Activated CD8-positive, alpha-beta memory T cell treated with anti-CD3 and anti-CD28 coated beads, Interleukin-2, amount 50 U/mL, for 1 hour (primary cell): ENCODE data around the gene ADGRV1.

Experiments
- DNase-seq: peaks from one replicate; pipeline ENCODE4 v3.0.0-alpha.2; 2020; ENCODE audit errors: extremely low read depth

The ADGRV1 gene

GRCh38 chr5:91104062-91104448 is 545.5 kb downstream of the ADGRV1 start:
- DNase-seq = no peak

DNA sequence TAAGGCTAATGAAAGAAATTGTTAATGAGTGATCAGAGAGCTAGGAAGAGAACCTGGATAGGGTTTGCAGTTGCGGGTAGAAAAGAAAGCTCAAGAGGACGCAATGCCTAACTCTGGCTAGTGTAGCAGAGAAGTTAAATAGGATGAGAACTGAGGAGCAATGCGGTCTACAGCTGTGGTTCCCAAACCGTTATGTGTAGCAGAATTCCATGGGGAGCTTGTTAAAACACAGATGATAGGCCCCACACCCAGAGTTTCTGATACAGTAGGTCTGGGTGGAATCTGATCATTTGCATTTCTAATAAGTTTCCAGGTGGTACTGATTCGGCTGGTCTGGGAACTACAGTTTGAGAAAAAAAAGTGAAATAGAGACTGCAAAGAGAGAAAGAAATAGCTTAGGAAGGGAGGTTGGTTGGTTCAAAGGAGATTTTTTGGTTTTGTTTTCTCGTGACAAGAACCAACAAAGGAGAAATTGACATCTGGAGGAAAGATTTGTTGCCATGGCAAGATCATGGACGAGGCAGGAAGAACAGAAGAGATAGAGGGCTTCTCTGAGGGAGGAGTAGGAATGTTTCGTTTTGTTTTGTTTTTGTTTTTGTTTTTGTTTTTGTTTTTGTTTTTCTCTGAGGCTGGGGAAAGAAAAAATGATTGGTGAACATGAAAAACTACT is 548.4 kb downstream of the ADGRV1 start:
- no peak for DNase-seq

DNA sequence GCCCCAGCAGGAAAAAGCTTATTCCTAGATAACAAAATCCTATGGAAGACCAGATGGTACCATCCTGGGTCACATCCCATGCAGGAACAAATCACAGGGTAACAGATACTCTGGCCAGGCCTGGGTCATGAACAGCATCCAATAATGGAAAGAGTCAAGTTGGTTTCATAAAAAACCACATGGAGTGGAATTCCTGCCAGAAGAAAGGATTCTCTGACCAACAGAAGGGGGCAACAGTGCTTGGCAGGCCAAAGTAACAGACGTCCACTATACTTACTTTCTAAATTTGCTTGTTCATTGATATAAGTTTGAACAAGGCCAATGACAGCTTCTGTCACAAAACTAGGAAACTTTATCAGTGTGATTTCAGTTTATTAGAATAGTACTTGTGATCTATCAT is 551.0 kb downstream of the ADGRV1 start:
- DNase-seq = no peak

DNA sequence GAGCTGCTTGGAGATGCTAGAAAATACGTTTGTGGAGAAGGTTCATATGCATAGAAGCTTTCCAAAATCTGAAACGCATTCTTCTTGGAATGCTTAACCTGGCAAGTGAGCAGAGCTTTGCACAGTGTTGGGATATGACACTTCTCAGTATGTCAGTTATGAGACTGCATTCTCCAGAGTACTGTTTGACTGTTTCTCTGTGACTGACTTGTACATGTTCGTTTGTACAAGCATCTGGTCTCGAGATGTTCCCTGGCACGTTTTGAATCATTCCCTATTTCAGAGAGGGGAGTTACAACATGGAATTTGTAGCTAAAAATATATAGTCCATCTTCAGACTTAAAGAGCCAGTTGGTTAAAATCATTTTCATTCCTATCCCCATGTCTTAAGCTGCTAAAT is 552.1 kb downstream of the ADGRV1 start:
- no peak for DNase-seq

DNA sequence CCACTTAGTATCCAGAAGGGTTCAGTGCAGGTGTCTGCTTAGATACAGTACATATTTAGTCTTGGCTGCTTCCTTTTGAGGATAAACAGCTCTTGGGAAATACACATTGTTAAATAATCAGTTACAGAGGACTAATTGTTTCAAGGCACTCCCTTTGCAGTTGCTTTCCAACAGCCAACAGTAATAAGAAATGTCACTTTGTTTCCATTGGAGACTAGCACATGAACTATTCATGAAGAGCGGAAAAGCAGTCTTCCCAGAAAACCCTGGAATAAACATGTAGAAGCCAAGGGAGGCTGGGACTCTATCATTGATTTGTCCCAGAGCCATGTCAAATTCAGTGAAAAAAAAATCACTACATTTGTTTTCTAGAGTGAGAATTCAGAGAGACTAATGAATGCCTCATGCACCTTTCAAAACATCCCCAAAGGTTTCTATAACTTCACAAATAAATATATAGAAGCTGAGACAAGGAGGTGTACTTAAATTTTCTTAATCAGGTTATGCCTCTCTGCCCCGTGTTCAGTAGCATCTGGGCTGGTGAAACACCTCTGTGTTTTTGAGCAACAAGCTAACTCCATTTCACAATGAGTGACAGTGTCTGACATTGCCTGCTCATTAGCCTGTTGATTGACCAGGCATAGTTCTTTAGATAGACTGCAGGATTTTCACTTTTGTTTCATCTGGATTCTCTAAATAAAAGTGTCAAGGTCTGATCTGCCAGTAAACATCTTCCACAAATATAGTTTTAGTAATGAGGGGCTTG is 553.1 kb downstream of the ADGRV1 start:
- DNase-seq = no peak

DNA sequence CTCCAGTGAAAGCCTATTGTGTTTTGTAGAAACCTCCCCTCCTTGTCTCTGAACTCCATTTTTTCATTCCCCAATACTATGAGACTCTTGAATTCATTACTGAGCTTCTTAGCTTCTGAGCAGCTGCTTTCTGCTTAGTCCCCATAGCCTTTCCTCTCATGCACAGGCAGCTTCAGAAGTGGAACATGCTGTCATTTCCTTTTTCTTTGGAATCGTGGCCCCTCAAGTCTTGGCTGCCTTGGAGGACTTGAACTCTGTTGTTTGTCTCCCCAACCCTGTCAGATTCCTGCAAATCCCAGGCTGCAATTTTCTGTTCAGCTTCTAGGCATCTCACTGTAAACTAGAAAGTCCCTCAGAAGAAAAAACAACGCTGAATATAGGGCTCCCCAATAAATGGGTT is 556.1 kb downstream of the ADGRV1 start:
- DNase-seq = no peak

- no peak for DNase-seq
Measured at GRCh38 chr5:91118354-91118753, 559.8 kb downstream of the ADGRV1 start.

GRCh38 chr5:91118796-91119195 is 560.2 kb downstream of the ADGRV1 start:
- no peak for DNase-seq

DNA sequence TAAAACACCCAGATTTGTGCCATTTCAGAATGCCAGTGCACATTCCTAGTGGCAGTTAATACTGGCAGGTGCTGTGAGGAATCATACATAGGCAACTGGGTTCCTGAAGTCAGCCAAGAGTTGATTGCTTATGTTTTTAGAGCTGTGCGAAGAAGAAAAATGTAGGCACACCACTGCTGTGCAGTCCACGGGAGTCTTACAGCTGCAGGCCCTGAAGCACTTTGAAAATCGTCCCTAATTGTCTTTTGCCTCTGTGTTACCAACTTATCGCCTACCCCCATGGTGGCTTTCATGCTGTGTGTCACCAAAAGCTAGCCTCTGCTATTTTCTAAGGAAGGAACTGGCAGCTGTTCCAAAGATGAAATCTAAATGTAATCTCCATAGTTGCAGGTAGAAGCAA is 560.6 kb downstream of the ADGRV1 start:
- DNase-seq = no peak

DNA sequence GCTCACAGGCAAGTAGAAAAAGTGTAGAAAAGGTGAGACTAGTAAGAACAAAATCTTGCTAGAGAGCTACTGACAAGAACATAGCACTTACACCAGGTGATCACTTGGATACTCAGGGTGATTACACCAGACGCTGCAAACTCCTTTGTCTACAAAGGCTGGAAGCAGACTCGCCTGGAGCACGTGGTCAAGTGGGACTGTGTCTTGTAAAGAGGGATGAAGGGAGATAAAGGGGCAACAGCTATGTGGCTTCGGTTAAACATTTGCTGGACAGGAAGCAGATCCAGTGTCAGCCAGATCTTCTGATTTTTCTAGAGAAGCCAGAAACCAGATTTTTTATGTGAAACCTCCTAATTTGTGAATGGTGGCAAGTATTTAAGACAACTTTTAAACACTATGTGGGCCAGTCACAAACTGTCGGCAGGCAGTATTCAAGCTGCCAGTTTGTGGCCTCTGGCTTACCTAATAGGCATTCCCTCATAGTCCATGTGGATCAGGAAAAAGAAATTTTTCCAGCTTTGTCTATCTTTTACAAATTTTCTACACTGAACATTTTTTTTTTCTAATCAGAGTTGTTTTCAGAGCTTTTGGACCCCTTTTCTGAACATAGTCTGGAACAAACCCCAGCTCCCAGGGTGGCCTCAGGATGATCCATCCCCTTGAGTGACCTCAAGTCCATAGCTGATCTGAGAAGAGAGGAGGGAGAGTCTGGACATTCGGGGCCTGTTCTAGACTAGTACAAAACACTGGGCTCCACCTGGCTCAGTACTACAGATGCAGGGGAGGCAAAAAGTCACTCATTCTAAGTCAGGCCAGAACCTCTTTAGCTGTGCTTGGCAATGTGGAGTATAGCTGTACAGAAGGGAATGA is 561.6 kb downstream of the ADGRV1 start:
- no peak for DNase-seq

- DNase-seq = no peak
Measured at GRCh38 chr5:91121347-91121993, 562.9 kb downstream of the ADGRV1 start.

DNA sequence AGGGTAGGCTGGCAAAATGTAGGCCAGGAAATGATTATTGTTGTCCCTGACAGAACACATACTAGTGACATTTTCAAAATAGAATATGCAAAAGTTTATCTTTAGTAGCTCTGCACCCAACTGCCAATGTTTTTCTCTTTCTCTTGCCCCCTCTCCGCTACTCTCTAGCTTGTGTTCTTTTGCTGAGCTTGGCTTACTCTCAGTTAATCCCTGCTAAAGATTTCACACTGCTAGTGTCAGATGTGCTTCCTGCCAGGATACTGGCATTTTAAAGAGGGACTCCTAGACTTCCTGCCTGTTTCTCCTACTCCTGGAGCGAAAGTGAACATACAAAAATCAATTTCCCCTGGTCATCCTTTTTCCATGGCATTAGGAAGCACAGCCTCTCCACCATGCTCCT is 564.1 kb downstream of the ADGRV1 start:
- no peak for DNase-seq

DNA sequence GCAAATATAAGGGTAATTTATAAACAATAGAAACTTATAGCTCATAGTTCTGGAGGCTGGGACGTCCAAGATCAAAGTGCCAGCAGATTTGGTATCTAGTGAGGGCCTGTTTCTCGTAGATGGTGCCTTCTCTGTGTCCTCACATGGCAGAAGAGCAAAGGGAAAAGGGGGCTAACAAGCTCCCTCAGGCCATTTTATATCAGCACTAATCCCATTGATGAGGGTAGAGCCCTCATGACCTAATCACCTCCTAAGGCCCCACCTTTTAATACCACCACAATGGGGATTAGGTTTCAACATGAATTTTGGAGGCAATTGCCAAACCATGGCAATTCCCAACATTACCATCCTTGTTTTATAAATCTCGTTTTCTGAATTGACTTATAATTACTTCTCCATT is 564.7 kb downstream of the ADGRV1 start:
- DNase-seq = no peak

DNA sequence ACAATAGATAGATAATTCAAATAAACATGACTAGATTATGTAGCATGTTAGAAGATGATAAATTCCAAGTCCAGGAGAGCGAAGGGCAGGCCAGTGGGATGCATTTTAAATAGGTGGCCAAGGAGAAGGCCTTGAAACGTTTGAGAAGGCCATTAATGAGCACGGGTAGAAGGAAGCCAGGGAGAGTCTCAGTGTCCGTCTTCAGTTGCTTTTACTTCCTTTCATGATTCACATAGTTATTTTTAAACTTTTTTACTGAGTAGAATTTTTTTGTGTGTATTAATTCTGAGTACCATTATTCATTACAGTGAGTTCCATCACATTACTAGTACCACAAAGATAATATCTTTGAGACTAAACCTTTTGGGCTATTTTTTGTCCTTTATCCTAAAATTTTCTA is 565.3 kb downstream of the ADGRV1 start:
- DNase-seq = no peak

GRCh38 chr5:91125916-91126315 is 567.3 kb downstream of the ADGRV1 start:
- no peak for DNase-seq

- DNase-seq = no peak
Measured at GRCh38 chr5:91126448-91126847, 567.9 kb downstream of the ADGRV1 start.

GRCh38 chr5:91126888-91127287 is 568.3 kb downstream of the ADGRV1 start:
- no peak for DNase-seq

DNA sequence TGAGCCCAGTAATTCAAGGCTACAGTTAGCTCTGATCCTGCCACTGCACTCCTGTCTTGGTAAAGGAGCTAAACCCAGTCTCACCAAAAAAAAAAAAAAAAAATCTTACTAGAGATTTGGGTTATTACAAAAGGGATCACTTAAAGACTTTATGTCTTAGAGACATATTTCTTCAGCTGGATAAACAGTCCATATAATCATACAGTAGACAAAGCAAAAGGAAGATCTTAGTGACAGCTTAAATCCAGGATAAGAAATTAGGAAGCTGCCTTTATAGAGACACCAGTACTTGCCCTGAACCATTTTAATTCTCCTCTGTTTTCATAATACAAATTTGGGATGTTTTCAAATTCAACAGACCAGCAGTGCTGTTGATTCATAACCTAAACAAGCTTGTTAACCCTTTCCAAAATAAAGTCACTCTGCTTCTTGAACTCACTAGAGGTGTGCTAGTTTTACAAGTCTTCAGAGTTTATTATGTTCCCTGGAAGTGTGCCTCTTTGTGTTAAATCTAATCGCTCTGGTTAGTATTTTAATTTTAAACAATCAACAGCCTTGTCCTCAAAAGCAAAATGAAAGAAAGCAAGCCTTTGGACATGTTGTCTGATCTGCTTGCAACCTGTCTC is 569.0 kb downstream of the ADGRV1 start:
- no peak for DNase-seq

- no peak for DNase-seq
Measured at GRCh38 chr5:91128604-91129003, 570.0 kb downstream of the ADGRV1 start.

DNA sequence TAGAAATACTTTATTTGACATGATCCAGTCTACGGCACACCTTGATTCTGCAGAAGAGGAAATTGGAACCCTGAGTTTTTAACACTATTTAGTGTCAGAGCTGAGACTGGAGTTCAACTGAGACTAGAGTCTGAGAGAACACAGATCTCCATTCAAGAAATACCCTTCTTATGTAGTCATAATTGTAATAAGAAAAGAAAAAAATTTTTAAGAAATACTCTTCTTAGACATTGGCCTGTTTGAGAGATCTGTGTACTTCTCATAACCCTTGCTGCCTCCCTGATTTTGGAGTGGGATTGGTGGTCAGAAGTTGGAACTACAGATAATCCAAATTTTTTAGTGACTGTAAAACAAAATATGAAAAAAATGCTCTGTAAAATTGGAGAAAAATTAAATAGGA is 571.2 kb downstream of the ADGRV1 start:
- no peak for DNase-seq

DNA sequence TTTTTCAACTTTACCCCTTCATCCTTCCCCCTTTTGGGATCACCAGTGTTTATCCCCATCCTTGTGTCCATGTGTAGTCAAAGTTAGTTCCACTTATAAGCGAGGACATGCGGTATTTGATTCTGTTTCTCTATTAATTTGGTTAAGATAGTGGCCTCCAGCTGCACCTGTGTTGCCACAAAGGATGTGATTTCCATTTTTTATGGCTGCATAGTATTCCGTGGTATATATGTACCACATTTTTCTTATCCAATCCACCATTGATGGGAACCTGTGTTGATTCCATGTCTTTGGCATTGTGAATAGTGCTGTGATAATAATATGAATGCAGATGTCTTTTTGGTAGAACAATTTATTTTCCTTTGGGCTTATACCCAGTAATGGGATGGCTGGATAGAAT is 572.2 kb downstream of the ADGRV1 start:
- DNase-seq = no peak

- DNase-seq = no peak
Measured at GRCh38 chr5:91132550-91132949, 574.0 kb downstream of the ADGRV1 start.
